GM23248 (cell line): ENCODE data around the gene MAPKBP1.
"Not testable (repeated sequence)": the region's sequence is repeated elsewhere in the genome, so short reads cannot be mapped to it uniquely, and the experiment has no call there.

Source experiments
- EZH2 ChIP-seq: fragments of 200-600 bp; sonication (generic); IDR thresholded peaks from 2 replicates; pipeline ENCODE4 v1.6.1; 2018; ENCODE audit warnings: antibody characterized with exemption, mild to moderate bottlenecking; ENCODE audit not compliant: insufficient read depth, poor library complexity, severe bottlenecking
- EZH2phosphoT487 ChIP-seq: fragments of 200-600 bp; sonication (generic); IDR thresholded peaks from 2 replicates; pipeline ENCODE4 v1.6.1; 2018; ENCODE audit warnings: antibody characterized with exemption, moderate library complexity, mild to moderate bottlenecking, low read depth; ENCODE audit not compliant: insufficient read depth

GRCh38 chr15:41728061-41728460, 46.2 kb upstream of the MAPKBP1 start:
- TF ChIP-seq EZH2phosphoT487, EZH2: not testable (repeated sequence)
